ENCODE data around the gene SLC51A. TPM values are rescaled to one million over a fixed set of nuclear protein-coding genes. Genes with fewer than 3 reads are reported as not detected.

SLC51A gene
- total and polyA plus RNA-seq, 2 donors (not counting 3 experiments of a cell fraction or from before 2014, with no cell fraction given), result not detected

- BruUV-seq (replicated peaks), result no TSS peak
- no peak overlapping the region for H3K9ac ChIP-seq (replicated peaks; ENCODE audit: extremely low read depth, insufficient read depth, low read length)
- dilution Hi-C loops (cut with MboI; ENCODE audit: extremely low pct_ligation_motif_present, low sequenced_read_pairs) (no loop called here), intact Hi-C loops (cut with micrococcal nuclease) (no loop called here)
- no peaks in the 10 kb centered on the region for H3K4me1 ChIP-seq (ENCODE audit: control insufficient read depth, extremely low read depth, insufficient read depth, low read length)
- no peaks in the 10 kb centered on the region for H3K9me1 ChIP-seq (replicated peaks; ENCODE audit: control insufficient read depth, extremely low read depth, insufficient read depth, low read length)
- H3K27ac ChIP-seq (ENCODE audit: insufficient read depth, low read depth, low read length), result no peak overlapping the region
- no peak overlapping the region for H2AFZ ChIP-seq (ENCODE audit: low read depth, low read length)
- DNase-seq (ENCODE audit: low read depth, low spot score) (no peak), FAIRE-seq (no peak)
- H3K36me3 ChIP-seq (ENCODE audit: control insufficient read depth in 2 of 2, extremely low read depth in 1 of 2, insufficient read depth in 2 of 2, low read length in 2 of 2), result no peaks in the 10 kb centered on the region
- no peaks in the 10 kb centered on the region for H3K79me2 ChIP-seq (ENCODE audit: control insufficient read depth, insufficient read depth, low read length)
- H3K9me3 ChIP-seq (replicated peaks; ENCODE audit: control insufficient read depth, insufficient read depth, low read length), result no peaks in the 10 kb centered on the region
- ChIA-PET CTCF (interaction anchor here (0.9 to 1.1 kb wide), 3 partner anchors 13 to 32 kb away, joined by 4 read pairs; no protein-coding TSS in a partner anchor), POLR2A (no interaction called here)
- H3K4me3 ChIP-seq (replicated peaks in 1 of 3; ENCODE audit: insufficient read depth in 1 of 3, low read depth in 1 of 3, low read length in 3 of 3), result no peak overlapping the region
- peaks cover 4 to 6% of the 10 kb centered on the region in 2 experiments for H3K27me3 ChIP-seq (ENCODE audit: control insufficient read depth in 2 of 2, insufficient read depth in 2 of 2, low read length in 2 of 2)
- H3K4me2 ChIP-seq (ENCODE audit: insufficient read depth, low read length), result no peak overlapping the region
- TF ChIP-seq FOS (IDR thresholded peaks at IDR 0.05; ENCODE audit: borderline replicate concordance, insufficient read depth, low read length), result no peak
- no peak for TF ChIP-seq CTCF (IDR thresholded peaks at IDR 0.05; ENCODE audit: extremely low read depth in 1 of 2, insufficient read depth in 1 of 2, low read depth in 1 of 2, low read length in 2 of 2)
- no peak for TF ChIP-seq POLR2AphosphoS5 (IDR thresholded peaks at IDR 0.05; ENCODE audit: insufficient read depth, low read depth, low read length)
- no peak for TF ChIP-seq MAX (IDR thresholded peaks at IDR 0.05; ENCODE audit: insufficient read depth, insufficient read length)
- no peak for TF ChIP-seq GATA2 (IDR thresholded peaks at IDR 0.05; ENCODE audit: insufficient read depth, insufficient read length, low read depth, low read length)
- TF ChIP-seq MYC (IDR thresholded peaks at IDR 0.05; ENCODE audit: low read depth, low read length), result no peak
- no peak for TF ChIP-seq EZH2 (IDR thresholded peaks at IDR 0.05; ENCODE audit: borderline replicate concordance, low read depth, low read length, severe bottlenecking)
- TF ChIP-seq JUN (IDR thresholded peaks at IDR 0.05; ENCODE audit: borderline replicate concordance, insufficient read depth, insufficient read length, low read depth), result no peak
- TF ChIP-seq POLR2A (IDR thresholded peaks at IDR 0.05; ENCODE audit: low read depth, low read length), result no peak
- no peaks in the 10 kb centered on the region for H4K20me1 ChIP-seq (replicated peaks; ENCODE audit: control insufficient read depth, extremely low read depth, insufficient read depth, low read length)
These were observed 4.7 kb downstream of the SLC51A start for GRCh38 chr3:196220991-196221390.

Data from endothelial cell of umbilical vein (primary cell).